Measurements from ENCODE around the gene CCR8. TPM values are rescaled to one million over a fixed set of nuclear protein-coding genes. Genes with fewer than 3 reads are reported as not detected.
"Not testable (repeated sequence)": the region's sequence is repeated elsewhere in the genome, so short reads cannot be mapped to it uniquely, and the experiment has no call there.

CCR8 gene
- total and polyA plus RNA-seq, 7 donors, result not detected

GRCh38 chr3:39346785-39347585 is 17.5 kb downstream of the CCR8 start:
- no peaks in the 10 kb centered on the region for H3K36me3 ChIP-seq (ENCODE audit: insufficient read depth in 1 of 2, low read depth in 1 of 2)
- 28 to 39% (median 29%) methylated on average over 2 of the region's 2 CpGs for WGBS, 3 donors
- H3K9me3 ChIP-seq, result no peaks in the 10 kb centered on the region
- intact Hi-C loops (cut with DNase I), result no loop called here
- DNase-seq (no peak), ATAC-seq (no peak)
- TF ChIP-seq CTCF (IDR thresholded peaks at IDR 0.05), result no peak
- no peaks in the 10 kb centered on the region for H3K4me1 ChIP-seq
- no peak overlapping the region for H3K4me3 ChIP-seq
- no peak overlapping the region for H3K27ac ChIP-seq
- H3K27me3 ChIP-seq (ENCODE audit: insufficient read depth in 3 of 3, low read length in 2 of 3), result no peaks in the 10 kb centered on the region

GRCh38 chr3:39347586-39347876 is 18.0 kb downstream of the CCR8 start:
- WGBS, 3 donors, result 36 to 44% (median 42%) methylated on average over 3 of the region's 3 CpGs
- DNase-seq, result no peak
- TF ChIP-seq CTCF (IDR thresholded peaks at IDR 0.05), result no peak

GRCh38 chr3:39349080-39349479 is 19.6 kb downstream of the CCR8 start:
- ATAC-seq (no peak), DNase-seq (no peak)
- no peak for TF ChIP-seq CTCF (IDR thresholded peaks at IDR 0.05)
- 53 to 90% (median 72%) methylated on average over 3 of the region's 3 CpGs for WGBS, 3 donors
- no peaks in the 10 kb centered on the region for H3K27me3 ChIP-seq (ENCODE audit: insufficient read depth in 3 of 3, low read length in 2 of 3)
- no peaks in the 10 kb centered on the region for H3K9me3 ChIP-seq
- no peaks in the 10 kb centered on the region for H3K4me1 ChIP-seq
- intact Hi-C loops (cut with DNase I), result no loop called here
- H3K27ac ChIP-seq, result no peak overlapping the region
- H3K36me3 ChIP-seq (ENCODE audit: insufficient read depth in 1 of 2, low read depth in 1 of 2), result no peaks in the 10 kb centered on the region
- no peak overlapping the region for H3K4me3 ChIP-seq

More at GRCh38 chr3:39347586-39347876, 18.0 kb downstream of the CCR8 start:
- Histone ChIP-seq H3K27ac (no peak overlapping the region), H3K27me3 (ENCODE audit: insufficient read depth in 3 of 3, low read length in 2 of 3) (no peaks in the 10 kb centered on the region), H3K36me3 (ENCODE audit: insufficient read depth in 1 of 2, low read depth in 1 of 2) (no peaks in the 10 kb centered on the region), H3K9me3 (no peaks in the 10 kb centered on the region), H3K4me1 (no peaks in the 10 kb centered on the region), H3K4me3 (no peak overlapping the region)
- intact Hi-C loops (cut with DNase I), result no loop called here
- ATAC-seq, result no peak

- no peak overlapping the region for H3K27ac ChIP-seq
- ATAC-seq, result no peak
- 72 to 77% (median 74%) methylated on average over 5 of the region's 5 CpGs for WGBS, 3 donors
- intact Hi-C loops (cut with DNase I), result no loop called here
- DNase-seq, result no peak
- no peaks in the 10 kb centered on the region for H3K4me1 ChIP-seq
- TF ChIP-seq CTCF (IDR thresholded peaks at IDR 0.05), result no peak
- no peaks in the 10 kb centered on the region for H3K9me3 ChIP-seq
- H3K36me3 ChIP-seq (ENCODE audit: insufficient read depth in 1 of 2, low read depth in 1 of 2), result no peaks in the 10 kb centered on the region
- H3K4me3 ChIP-seq, result no peak overlapping the region
- no peaks in the 10 kb centered on the region for H3K27me3 ChIP-seq (ENCODE audit: insufficient read depth in 3 of 3, low read length in 2 of 3)
Observed at GRCh38 chr3:39350714-39351113, 21.2 kb downstream of the CCR8 start.

GRCh38 chr3:39351134-39351533 is 21.6 kb downstream of the CCR8 start:
- ATAC-seq; H3K9me3 ChIP-seq; H3K36me3 ChIP-seq (ENCODE audit: insufficient read depth in 1 of 2, low read depth in 1 of 2); DNase-seq; H3K4me3 ChIP-seq; H3K27ac ChIP-seq; intact Hi-C loops (cut with DNase I); H3K4me1 ChIP-seq; H3K27me3 ChIP-seq (ENCODE audit: insufficient read depth in 3 of 3, low read length in 2 of 3): not testable (repeated sequence)
- 65 to 81% (median 71%) methylated on average over 2 of the region's 2 CpGs for WGBS, 3 donors

GRCh38 chr3:39353168-39353927 is 23.8 kb downstream of the CCR8 start:
- H3K27me3 ChIP-seq (ENCODE audit: insufficient read depth in 3 of 3, low read length in 2 of 3); H3K4me1 ChIP-seq; DNase-seq; H3K9me3 ChIP-seq; H3K27ac ChIP-seq; ATAC-seq; intact Hi-C loops (cut with DNase I); H3K36me3 ChIP-seq (ENCODE audit: insufficient read depth in 1 of 2, low read depth in 1 of 2); H3K4me3 ChIP-seq: not testable (repeated sequence)
- WGBS, 3 donors, result 80 to 84% (median 82%) methylated on average over 3 of the region's 3 CpGs
